HuH-7.5 (cell line): ENCODE measurements around the gene CRYGS.
"Not testable (repeated sequence)": the region's sequence is repeated elsewhere in the genome, so short reads cannot be mapped to it uniquely, and the experiment has no call there.

Experiments
- DNase-seq: peaks from one replicate; pipeline ENCODE4 v3.0.0; 2011; ENCODE audit warnings: low spot score

The CRYGS gene

GRCh38 chr3:186519021-186519658 lies 25.0 kb downstream of the CRYGS start:
- DNase-seq, result no peak

GRCh38 chr3:186517218-186517617 lies 27.0 kb downstream of the CRYGS start:
- DNase-seq, result no peak

GRCh38 chr3:186516646-186517045 lies 27.5 kb downstream of the CRYGS start:
- no peak for DNase-seq

- DNase-seq, result no peak
Observed at GRCh38 chr3:186515125-186515524, 29.1 kb downstream of the CRYGS start.

GRCh38 chr3:186514296-186515002 lies 29.7 kb downstream of the CRYGS start:
- no peak for DNase-seq

- no peak for DNase-seq
Observed at GRCh38 chr3:186513386-186513785, 30.8 kb downstream of the CRYGS start.

GRCh38 chr3:186512570-186513302 lies 31.4 kb downstream of the CRYGS start:
- no peak for DNase-seq

GRCh38 chr3:186511702-186512101 lies 32.5 kb downstream of the CRYGS start:
- no peak for DNase-seq

GRCh38 chr3:186511245-186511644 lies 32.9 kb downstream of the CRYGS start:
- no peak for DNase-seq

- DNase-seq, result no peak
Observed at GRCh38 chr3:186510374-186511079, 33.7 kb downstream of the CRYGS start.

GRCh38 chr3:186509423-186509822 lies 34.8 kb downstream of the CRYGS start:
- no peak for DNase-seq

- no peak for DNase-seq
Observed at GRCh38 chr3:186506857-186507256, 37.3 kb downstream of the CRYGS start.

- DNase-seq, result no peak
Observed at GRCh38 chr3:186506191-186506739, 37.9 kb downstream of the CRYGS start.

GRCh38 chr3:186502966-186503712 lies 41.0 kb downstream of the CRYGS start:
- no peak for DNase-seq

- no peak for DNase-seq
Observed at GRCh38 chr3:186502138-186502948, 41.8 kb downstream of the CRYGS start.

- DNase-seq, result not testable (repeated sequence)
Observed at GRCh38 chr3:186499949-186500348, 44.2 kb downstream of the CRYGS start.

GRCh38 chr3:186498022-186498421 lies 46.2 kb downstream of the CRYGS start:
- DNase-seq, result not testable (repeated sequence)

- no peak for DNase-seq
Observed at GRCh38 chr3:186497608-186498007, 46.6 kb downstream of the CRYGS start.

- DNase-seq, result no peak
Observed at GRCh38 chr3:186496635-186497034, 47.5 kb downstream of the CRYGS start.

- no peak for DNase-seq
Observed at GRCh38 chr3:186496016-186496415, 48.2 kb downstream of the CRYGS start.
